HG03378 (cell line): ENCODE measurements around the gene TRMT1.

Experiments
- ATAC-seq: cut with Tn5 transposase; IDR thresholded peaks from one replicate; pipeline ENCODE4 v1.9.1; 2021; ENCODE audit warnings: mild to moderate bottlenecking, moderate library complexity; ENCODE audit not compliant: unreplicated experiment

The TRMT1 gene

GRCh38 chr19:13057147-13057572, 59.4 kb downstream of the TRMT1 start:
- ATAC-seq, result no peak

- ATAC-seq, result no peak
Observed at GRCh38 chr19:13056052-13056660, 60.4 kb downstream of the TRMT1 start.

- ATAC-seq, result no peak
Observed at GRCh38 chr19:13055213-13056051, 61.1 kb downstream of the TRMT1 start.
